Measurements from ENCODE around the gene PGA5.

Gene PGA5

DNA sequence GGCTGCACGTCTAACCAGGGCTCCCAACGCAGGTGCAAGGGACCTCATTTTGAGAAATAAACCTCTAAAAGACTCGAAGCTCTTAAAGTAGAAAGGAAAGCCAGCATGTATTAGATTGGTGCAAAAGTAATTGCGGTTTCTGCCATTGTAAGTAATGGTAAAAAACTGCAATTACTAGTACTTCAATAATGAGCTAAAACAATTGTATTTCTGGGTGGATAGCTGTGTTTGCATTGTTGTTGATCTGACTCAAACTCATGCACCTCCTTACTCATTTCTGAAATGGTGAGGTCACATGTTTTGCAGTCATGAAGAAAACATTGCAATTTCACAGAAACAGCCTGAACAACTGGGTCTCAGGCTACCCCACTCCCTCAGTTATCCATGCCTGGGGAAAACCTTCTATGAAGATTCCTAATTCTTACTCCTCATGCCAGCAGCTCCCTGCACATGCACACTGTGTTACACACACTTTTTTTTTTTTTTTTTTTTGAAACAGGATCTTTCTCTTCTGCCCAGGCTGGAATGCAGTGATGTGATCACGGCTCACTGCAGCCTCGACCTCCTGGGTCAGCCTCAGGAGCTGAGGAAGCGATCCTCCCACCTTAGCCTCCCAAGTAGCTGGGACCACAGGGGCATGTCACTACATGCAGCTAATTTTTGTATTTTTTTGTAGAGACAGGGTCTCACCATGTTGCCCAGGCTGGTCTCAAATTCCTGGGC lies 29.5 kb downstream of the PGA5 start:
- DNase-seq: no peak

DNA sequence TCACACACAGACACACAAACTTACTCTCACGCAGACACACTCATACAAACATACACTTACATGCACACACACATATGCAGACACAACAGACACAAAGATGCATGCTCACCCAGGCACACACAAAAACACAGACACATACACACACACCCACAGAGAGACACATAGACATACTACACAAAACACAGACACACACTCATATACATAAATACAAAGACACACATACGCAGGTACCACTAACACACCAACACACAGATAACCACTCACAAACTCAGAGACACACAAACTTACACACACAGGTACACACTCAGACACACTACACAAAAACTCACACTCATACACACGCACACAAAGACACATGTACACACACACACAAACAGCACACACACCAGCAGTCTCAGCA lies 31.8 kb downstream of the PGA5 start:
- DNase-seq: no peak

DNA sequence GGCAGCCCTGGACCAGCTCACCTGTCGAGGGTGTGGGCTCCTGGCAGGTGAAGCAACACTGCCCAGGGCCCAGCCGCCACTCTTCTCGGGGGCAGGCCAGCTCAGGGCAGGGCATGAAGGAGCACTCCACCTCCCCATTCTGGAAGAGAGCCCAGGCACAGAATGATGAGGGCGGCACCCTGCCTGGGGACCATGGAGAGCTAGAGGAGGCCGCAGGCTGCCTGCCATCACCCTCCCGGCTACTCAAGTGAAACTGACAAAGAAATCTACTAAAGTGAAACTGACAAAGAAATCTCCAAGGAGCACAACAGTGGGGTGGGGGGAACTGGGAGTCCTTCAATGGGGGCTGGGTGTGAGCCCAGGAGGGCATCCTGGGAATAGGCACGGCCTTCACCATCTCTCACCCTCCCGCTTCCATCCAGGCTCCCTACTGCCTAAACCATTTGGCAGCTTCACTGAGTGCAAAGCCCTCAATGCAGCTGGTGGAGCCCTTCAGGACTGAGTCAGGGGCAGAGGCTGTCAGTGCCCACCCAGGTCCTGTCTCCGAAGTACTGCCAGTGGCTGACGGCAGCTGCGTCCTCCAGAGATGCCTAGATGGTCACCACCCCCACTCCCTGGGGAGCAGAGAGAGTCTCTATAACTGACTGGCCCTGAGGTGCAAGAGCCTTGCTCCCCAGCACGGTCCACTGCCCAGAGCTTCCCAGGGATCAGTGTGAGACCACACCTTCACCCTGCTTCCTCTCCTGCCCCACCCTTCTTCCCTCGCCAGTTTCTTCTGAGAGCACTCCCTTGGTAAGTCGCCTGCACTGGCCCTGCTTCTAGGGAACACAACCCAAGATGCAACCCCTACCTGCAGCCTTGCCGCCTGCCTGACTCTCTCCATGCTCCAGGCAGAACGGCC lies 32.5 kb downstream of the PGA5 start:
- no peak for DNase-seq

DNA sequence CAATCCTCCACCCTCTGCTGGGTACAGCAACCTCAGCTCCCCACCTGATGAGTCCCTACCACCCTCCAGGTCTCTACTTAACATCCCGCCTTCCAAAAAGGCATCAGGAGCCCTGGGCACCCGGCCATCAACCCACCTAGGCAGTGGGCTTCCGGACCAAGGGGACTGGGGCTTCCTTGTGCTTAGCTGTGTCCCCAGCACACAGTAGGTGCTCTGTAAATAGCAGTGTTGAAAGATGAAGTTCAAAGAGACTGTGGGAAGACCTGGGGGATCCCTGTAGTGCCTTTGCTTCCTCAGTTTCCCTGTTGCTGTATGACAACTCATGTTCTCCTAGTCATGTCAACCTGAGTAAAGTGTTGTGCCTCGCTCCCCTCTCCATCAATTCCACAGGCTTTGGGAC lies 33.1 kb downstream of the PGA5 start:
- no peak for DNase-seq

DNA sequence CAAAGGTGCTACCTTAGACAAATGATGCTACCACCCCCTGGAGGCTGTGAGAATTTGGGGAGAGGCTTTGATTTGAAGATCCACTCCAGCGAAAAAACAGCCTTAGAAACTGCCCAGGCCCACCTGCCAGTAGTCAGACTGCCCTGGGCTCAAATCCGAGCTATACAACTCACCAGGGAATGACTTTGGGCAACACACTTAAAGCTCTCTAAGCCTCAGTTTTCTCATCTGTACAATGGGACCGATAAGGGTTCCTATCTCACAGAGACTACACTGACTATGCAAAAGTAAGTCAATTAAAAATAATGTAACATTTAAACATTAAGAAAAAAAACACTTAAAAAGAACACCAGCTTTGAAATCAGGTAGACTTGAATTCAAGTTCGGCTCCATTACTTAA lies 34.2 kb downstream of the PGA5 start:
- DNase-seq: no peak

DNA sequence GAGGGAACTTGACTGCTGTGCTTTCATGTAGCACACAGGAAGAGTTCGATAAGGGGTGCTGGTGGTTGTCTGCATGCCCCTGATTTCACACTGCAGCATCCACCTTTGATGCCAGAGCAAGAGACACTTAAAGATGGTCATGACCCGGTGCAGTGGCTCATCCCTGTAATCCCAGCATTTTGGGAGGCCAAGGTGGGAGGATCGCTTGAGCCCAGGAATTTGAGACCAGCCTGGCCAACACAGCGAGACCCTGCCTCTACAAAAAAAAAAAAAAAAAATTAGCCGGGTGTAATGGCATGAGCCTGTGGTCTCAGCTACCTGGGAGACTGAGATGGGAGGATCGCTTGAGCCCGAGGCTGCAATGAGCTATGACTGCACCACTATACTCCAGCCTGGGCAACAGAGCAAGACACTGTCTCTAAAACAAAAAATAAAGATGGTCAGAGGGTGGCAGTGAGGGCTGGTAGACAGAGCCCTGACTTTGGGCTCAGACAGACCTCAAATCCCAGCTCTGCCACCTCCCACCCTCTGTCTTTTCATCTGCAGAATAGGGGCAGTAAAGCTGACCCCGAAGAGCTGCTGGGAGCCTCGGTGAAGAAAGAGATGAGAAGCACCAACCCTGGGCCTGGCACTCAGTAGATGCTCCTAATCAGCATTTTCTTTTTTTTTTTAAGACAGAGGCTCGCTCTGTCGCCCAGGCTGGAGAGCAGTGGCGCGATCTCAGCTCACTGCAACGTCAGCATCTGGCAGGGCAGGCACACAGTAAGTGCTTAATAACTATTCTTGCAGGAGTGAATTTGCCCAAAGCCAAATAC lies 36.4 kb downstream of the PGA5 start:
- no peak for DNase-seq

DNA sequence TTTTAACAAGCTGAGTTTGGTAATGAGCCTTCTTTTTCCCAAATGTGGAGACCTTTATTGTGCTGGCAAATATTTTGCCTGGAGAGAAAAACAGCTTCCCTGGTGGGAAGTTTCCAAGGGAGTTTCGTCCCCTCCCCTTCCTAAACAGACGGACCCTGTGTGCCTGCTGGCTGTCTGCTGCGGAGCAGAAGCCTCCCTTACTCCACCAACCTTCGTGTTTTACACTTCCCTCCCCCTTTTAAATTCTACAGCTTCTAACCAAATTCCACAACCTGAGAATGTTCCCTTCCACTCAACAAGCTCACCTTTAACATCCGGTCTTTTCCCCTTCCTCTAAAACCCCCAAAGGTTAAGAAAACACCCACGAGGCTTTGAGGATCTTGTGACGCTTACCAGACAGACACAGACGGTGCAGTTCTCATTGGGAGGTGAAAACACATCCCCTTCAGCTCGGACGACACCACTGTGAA lies 37.1 kb downstream of the PGA5 start:
- no peak for DNase-seq

DNA sequence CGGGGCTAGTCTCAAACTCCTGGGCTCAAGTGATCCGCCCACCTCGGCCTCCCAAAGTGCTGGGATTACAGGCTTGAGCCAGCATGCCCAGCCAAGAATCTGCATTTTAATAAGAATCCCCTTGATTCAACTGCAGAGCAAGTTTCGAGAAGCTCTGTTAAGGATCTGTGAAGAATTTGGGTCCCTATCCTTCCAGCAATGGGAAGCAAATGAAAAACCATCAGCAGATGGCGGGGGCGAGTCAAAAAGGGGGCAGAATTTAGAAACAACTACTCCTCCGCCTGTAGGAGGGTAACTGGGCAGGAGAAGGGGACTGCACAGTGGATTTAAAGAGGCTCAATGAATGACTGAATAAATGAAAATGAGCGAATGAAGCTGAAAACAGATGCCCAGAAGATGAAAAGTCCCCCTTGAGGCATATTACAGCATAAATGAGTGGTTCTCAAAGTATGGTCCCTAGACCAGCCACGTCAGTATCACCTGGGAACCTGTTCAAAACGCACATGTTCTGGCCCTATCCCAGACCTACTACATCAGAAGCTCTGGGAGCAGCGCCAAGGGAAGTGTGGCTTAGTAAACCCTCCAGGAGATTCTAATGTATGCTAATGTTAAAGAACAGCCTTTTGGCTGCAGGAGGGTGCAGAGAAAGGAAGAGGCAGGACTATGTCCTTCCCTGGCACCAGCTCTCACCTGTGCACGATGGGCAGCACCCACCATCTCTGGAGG lies 39.1 kb downstream of the PGA5 start:
- no peak for DNase-seq

DNA sequence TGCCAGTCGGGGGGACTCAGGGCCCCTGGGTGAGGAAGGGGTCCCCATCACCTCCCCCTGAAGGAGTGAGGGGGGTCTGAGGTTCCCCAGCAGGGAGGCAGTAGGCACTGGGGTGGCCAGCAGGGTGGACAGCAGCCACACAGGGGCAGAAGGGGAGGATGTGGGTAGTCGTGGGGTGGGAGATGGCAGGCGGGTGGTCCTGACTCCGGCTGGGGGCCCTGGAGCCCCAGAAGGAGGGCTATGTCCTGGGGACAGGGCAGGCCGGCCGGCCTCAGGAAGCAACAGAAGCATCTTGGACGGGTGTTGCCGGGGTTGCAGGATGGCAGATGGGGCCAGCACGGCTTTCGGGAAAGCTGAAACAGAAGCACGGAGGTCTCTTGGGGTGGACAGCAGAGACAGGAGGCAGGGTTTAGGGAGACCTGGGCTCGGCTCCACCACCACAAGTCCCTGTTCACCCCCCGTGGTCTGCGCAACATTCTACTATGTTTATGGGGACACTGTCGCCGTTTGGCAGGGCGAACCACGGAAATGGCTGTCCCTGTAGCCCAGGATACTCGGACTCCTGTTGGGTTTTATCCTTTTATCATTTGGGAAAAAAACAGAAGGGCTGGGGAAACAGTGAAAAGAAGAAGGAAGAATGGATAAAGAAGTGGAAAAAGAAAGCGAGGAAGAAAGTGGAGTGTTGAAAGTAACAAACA lies 40.1 kb downstream of the PGA5 start:
- no peak for DNase-seq

DNA sequence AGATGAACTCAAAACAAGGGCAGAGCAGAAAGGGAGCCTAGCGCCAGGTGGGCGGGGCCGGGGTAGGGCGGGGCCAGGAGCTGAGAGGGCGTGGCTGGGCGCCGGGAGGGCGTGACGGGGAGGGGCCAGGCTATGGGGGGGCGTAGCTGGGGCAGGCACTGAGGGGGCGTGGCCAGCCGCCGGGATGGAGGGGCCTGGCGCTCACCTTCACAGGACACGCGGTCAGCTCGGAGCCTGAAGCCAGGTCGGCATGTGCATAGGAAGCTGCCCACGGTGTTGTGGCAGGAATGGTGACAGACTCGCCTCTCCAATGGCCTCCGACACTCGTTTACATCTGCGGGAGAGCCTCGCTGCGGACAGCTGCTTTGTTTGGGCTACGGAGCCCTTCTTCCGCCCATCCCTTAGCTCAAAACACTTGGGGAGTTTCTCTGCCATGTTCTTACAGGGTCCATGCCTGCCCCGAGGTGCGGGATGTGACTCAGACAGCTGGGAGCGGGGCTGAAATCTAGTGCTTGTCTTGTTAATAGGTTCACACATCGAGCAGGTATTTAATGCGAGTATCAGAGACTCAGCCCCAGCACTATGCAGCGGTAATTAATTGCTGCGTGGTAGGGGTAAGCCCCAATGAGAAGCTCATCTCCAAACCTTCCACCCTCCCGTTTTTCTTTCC lies 40.7 kb downstream of the PGA5 start:
- DNase-seq: peak; percentile 29

DNA sequence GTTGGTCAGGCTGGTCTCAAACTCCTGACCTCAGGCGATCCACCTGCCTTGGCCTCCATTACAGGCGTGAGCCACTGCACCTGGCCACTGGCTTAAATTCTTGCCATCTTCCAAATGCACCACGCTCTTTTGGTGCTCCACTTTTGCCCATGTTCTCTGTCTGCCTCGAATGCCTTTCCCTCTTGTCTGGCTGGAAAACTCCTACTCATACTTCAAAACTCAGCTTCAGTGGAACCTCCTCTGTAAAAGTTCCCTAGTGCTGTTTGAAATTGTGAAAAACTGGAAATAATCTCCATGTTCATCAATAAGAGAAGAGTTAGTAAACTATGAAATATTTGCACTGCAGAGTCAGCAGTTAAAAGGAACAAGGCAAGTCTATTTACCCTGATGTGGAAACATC lies 42.6 kb downstream of the PGA5 start:
- DNase-seq: no peak

DNA sequence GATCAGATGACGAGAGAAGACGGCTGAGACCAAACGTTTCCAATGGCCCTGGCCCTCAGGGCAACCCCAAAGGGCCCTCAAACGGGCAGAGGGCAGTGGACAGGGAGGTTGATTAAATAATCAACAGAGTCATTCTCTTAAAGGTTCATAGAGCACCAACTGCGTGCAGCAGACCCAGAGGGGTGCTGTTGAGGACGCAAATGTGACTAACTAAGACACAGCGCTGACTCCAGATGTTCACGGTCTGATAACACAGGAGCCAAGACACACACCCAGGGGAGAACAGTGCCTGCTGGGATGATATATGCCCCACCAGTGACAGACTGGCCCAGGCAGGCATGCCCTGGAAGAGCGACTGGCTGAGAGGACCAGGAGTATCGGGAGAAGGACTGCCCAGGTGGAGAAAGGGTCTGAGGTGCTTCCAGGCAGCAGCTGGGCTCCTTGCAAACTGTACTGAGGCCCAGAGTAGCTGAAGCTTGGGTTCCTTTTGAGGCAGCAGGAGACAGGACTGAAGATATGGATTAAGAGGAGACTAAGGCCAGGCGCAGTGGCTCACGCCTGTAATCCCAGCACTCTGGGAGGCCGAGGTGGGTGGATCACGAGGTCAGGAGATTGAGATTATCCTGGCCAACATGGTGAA lies 46.5 kb downstream of the PGA5 start:
- no peak for DNase-seq

DNA sequence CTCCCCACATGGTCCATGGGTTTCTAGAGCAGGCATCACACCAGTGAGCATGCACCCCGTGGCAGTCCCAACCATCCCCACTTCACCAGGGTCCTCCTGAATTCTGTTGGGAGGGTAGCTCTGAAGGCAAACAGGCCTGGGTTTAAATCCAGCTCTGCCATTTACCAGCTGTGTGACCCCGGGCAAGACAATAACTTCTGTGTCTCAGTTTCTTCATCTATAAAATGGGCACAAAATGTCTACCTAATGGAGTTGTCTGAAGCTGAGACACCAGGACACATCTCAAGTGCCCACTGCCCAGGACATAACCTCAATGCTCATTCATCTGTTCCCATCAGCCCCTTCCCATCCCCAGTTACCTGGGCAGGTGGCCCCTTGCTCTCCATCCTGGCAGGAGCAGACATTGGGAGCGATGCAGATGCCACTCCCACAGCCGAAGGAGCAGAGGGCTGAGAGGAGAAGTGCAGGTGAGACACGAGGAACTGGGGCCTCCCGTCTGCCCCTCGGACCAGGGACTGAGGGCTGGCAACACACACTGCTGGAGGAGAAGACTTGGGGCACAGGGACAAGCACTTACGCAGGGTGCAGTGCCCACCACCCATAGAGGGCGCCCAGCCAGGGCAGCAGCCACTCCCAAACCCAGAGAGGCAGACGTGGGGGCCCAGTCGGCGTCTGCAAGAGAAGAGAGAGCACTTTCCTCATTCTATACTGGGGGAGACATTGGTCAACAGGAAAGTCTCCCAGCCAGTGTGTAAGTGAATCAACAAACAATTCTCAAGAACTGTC lies 50.1 kb downstream of the PGA5 start:
- no peak for DNase-seq

DNA sequence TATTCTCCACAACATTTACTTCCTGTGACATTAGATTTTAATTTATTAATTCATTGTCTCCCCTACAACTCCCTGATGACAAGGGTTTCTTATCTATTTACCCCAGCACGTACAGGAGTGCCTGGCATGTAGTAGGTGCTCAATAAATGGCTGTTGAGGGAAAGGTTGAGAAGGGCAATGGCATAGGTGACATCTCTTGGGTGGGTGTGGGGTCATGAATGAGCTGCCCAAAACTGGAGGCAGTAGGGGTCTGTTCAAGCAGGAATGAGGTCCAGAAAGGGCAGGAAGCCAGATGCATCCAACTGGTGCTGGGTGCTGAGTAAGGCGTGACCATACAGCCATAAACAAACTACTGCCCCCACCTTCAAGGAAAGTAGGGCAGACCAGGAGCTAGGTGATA lies 51.4 kb downstream of the PGA5 start:
- DNase-seq: no peak

DNA sequence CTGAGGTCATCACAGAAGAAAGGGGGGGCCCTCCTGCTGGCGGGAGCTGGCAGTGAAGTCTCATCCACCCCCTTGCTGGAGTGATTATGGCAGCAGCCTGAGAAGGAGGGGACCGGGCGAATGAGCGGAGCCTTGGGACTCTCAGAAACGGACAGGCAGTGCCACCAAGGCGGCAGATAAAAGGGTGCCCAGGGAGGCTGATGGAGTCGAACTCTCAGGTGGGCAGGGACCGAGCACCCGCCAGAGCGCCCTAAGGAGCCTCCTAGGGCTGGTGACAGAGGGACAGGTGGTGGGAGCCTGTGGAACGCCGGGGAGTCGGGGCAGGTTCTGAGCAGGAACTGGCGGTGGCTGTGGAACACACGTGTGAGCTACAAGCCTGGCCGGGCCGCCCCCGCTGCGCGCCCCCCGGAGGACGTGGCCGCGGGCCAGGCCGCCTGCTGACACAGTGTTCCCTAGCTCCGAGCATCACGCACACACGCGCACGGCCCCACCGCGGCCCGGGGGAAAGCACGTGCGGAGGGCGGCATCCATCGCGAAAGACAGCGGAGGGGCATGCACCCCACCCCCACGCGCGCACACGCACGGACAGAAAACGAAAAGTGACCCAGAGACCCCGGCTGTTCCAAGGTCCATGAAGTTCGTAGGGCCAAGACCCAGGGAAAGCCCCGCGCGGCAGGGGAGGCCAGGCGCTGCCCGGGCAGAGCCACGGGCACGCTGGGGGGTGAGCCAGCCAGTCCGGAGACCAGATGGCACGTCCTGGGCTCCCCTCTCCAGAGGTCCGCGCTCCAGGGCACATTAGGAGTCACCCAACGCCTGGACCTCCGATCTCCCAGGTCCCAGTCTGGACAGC lies 53.1 kb downstream of the PGA5 start:
- no peak for DNase-seq

DNA sequence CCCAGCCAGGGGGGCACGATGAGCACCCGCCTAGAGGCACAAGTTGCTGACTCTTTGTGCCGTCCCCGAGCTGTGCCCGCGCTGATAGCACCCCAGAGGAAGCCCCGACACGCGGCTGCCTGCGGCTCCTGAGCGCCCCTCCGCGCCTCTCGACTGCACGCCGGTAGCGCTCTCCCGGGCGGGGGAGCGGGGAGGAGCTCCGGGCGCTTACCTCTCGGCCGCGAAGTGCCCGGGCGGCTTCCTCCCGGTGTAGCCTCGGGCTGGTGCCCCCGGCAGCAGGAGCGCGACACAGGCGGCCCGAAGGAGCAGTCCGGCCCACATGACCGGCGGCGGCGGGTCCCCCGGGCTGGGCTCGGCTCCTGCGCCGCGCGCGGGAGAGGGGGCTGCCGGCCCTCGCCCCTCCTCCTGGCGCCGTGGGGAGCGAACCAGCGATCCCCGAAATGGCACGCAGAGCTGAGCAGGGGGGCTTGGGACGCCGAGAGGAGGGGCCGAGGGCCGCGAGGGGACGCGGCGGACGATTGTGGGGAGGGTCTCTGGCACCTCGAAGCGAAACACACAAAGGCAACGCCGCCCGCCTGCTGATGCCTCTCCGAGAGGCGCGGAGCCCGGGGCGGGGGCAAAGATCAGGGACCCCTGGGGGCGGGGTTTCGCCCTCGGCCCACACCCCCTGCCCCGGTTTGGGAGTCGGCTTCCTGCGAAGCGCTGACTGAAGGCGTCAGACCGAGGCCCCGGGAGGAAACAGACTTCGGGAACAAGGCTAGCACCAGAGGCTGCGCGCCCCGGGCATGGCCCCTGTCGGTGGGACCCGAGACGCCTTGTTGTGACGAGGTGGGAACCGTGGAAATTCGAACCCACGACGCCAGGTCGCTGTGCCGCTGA lies 54.0 kb downstream of the PGA5 start, which contains the start of gene VWCE:
VWCE (minus strand) TSS at position 600 of the 879 bp plus-strand sequence; CDS start at position 321, 279 bp downstream.
- peak; percentile 88 for DNase-seq

DNA sequence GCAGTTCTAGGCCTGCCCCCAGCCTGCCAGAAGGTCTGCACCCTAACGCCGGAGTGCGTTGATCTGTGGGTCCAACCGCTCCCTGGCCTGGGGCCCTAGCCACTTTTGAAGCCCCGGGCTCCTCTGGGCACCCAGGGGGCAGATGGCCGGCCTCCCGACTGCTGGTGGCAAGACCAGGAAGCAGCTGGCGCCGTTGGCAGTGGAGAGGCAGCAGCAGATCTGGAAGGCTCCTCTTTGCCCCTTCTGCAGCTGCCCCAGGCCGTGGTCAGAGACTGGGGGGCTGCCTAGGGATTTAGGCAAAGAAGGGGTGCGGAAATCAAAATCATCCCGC lies 54.6 kb downstream of the PGA5 start:
- no peak for DNase-seq

DNA sequence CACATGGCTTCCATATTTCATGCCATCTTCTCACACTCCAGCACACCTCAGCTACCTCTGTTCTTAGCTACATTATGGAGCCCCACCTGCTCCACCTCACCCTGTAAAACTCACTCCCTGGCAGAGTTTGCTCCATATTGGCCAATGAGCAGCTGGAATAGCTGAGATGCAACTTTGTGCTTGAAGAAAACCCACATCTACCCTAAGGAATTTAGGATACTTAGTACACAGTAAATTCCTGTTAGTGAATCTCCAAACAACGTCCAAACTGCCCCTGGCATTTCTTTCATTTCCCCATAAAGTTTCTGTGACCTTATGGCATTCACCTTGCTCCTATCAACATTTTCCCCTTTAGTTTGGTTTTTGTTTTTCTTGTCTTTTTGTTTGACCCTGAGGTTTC lies 56.4 kb downstream of the PGA5 start:
- no peak for DNase-seq

Measured in retina (tissue), 1 donor.